CMK (cell line): Measurements from ENCODE around the gene SMIM10L2A.
"Not testable (repeated sequence)": the region's sequence is repeated elsewhere in the genome, so short reads cannot be mapped to it uniquely, and the experiment has no call there.

Source experiments
- DNase-seq: peaks from one replicate; pipeline ENCODE4 v3.0.0-alpha.2; 2010; ENCODE audit warnings: low read depth

The SMIM10L2A gene

GRCh38 chrX:135423173-135423864, 1.6 kb downstream of the SMIM10L2A start:
- not testable (repeated sequence) for DNase-seq

DNA sequence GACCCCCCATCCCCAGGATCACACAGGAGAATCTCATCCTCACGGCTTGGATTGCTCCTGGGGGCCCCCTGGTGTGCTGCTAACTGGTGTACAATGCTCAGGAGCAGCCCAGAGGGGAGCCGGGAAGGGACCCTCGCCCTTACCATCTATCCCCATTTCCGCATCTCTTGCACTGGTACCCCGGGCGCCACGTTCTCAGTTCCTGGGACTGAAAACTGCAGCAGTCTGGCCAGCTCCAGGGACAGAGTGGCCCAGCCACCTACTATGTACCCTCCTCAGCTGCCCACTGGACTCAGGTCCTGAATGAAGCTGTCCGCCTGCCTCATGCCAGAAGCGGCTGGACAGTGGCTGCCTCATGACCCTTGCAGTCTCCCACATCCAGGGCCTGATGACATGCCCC, 2.7 kb downstream of the SMIM10L2A start:
- DNase-seq: no peak

- DNase-seq: no peak
Measured at GRCh38 chrX:135425026-135425965, 3.6 kb downstream of the SMIM10L2A start.

DNA sequence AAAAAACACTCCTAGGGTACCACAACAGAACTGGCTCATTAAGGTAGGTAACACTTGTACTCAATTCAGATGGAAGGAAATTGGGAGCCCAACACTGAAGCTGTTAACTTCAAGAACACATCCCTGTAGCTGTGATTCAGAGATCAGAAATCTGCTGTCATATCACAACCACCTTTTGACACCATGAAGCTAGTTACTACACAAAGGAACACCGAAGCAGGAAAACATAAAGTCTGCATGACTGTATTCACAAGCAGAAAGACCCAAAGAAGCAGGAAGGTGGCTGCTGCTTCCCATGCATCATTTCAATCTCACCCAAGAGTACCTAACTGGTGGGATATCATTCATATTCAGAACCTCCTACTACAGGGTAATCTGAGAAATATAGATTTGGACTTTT, 7.7 kb downstream of the SMIM10L2A start:
- no peak for DNase-seq

DNA sequence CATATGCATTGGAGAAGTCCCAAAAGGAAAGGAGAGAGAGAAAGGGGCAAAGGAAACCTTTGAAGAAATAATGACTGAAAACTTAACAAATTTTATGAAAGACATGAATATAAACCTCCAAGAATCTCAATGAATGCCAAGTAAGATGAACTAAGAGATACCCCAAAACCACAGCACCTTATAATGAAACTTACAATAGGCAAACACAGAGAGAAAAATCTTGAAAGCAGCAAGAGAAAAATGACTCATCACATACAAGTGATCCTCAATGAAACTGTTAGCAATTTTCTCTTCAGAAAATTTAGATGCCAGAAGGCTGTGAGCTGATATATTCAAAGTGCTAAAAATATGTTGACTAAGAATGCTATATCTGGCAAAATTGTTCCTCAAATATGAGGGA, 10.1 kb downstream of the SMIM10L2A start:
- DNase-seq: no peak

DNA sequence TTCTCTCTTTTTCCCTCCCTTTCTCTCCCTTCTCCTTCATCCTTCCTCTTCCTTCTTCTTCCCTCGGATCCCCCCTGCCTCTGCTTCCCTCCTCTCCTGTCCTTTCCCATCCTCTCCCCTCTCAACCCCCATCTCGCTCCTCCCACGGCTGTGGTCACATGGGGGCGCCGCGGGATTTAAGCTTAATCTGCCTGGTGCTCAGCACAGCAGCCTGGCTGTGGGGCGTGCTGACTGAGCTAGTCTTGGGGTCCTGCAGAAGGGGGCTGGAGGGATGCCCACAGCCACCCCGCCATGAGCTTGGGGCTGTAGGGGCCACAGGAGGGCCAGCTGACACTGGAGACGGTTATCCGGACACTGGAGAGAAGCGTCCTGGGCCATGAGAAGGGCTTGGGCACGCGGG, 10.7 kb downstream of the SMIM10L2A start:
- DNase-seq: no peak

DNA sequence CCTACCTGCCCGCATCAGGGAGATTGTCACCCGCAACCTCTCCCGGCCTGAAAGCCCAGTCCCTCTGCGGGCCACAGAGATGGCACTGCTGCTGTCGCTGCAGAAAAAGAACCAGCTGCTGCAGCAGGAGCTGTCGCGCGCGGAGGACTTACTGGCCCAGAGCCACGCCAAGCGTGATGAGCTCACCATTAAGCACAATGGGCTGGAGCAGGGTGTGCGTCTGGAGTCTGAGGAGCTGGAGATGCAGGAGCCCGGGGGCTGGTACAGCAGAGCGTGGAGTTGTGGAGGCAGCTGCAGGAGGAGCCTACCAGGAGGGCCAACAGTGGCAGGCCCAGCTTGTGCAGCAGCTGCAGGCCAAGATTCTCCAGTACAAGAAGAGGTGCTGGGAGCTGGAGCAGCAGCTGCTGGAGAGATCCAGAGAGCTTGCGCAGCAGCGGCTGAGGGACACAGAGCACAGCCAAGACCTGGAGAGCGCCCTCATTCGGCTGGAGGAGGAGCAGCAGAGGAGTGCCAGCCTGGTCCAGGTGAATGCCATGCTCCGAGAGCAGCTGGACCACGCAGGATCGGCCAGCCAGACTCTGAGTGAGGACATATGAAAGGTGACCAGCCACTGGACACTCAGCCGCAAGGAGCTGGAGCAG, 11.3 kb downstream of the SMIM10L2A start:
- DNase-seq: no peak

- no peak for DNase-seq
Measured at GRCh38 chrX:135433531-135434257, 11.9 kb downstream of the SMIM10L2A start.

GRCh38 chrX:135434258-135435138, 12.8 kb downstream of the SMIM10L2A start:
- DNase-seq: no peak

DNA sequence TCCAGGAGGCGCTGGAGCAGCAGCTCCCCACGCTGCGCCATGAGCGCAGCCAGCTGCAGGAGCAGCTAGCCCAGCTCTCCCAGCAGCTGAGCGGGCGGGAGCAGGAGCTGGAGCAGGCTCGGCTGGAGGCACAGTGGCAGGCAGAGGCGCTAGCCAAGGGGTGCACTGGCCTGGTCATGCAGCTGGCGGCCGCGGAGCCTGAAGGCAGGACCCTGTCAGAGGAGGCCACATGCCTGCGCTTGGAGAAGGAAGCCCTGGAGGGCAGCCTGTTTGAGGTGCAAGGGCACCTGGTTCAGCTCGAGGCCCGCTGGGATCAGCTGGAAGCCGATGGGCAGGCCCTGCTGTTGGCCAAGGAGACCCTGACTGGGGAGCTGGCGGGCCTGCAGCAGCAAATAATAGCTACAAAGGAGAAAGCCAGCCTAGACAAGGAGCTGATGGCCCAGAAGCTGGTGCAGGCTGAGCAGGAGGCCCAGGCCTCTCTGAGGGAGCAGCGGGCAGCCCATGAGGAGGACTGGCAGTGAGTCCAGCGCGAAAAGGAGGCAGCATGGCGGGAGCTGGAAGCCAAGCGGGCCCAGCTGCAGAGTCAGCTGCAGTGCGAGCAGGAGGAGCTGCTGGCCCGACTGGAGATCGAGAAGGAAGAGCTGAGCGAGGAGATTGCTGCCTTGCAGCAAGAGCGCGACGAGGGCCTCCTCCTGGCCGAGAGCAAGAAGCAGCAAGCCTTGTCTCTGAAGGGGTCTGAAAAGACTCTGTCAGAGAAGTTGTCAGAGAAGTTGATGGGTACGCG, 13.6 kb downstream of the SMIM10L2A start:
- no peak for DNase-seq

DNA sequence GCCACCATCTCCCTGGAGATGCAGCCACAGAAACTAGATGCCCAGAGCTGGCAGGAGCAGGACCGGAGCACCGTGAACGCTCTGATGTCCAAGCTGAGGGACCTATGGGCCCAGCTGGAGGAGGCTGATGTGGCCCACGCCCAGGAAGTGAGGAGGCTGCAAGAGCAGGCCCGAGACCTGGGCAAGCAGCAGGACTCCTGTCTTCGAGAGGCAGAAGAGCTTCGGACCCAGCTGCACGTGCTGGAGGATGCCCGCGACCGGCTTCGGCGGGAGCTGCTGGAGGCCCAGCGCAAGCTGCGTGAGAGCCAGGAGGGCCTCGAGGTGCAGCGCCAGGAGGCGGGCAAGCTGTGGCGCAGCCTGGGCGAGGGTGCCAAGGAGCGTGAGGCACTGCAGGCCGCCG, 14.2 kb downstream of the SMIM10L2A start:
- DNase-seq: no peak

GRCh38 chrX:135436456-135436855, 14.7 kb downstream of the SMIM10L2A start:
- DNase-seq: no peak

- no peak for DNase-seq
Measured at GRCh38 chrX:135436966-135437866, 15.5 kb downstream of the SMIM10L2A start.

- DNase-seq: no peak
Measured at GRCh38 chrX:135437867-135438733, 16.4 kb downstream of the SMIM10L2A start.

GRCh38 chrX:135438734-135439043, 16.9 kb downstream of the SMIM10L2A start:
- no peak for DNase-seq

DNA sequence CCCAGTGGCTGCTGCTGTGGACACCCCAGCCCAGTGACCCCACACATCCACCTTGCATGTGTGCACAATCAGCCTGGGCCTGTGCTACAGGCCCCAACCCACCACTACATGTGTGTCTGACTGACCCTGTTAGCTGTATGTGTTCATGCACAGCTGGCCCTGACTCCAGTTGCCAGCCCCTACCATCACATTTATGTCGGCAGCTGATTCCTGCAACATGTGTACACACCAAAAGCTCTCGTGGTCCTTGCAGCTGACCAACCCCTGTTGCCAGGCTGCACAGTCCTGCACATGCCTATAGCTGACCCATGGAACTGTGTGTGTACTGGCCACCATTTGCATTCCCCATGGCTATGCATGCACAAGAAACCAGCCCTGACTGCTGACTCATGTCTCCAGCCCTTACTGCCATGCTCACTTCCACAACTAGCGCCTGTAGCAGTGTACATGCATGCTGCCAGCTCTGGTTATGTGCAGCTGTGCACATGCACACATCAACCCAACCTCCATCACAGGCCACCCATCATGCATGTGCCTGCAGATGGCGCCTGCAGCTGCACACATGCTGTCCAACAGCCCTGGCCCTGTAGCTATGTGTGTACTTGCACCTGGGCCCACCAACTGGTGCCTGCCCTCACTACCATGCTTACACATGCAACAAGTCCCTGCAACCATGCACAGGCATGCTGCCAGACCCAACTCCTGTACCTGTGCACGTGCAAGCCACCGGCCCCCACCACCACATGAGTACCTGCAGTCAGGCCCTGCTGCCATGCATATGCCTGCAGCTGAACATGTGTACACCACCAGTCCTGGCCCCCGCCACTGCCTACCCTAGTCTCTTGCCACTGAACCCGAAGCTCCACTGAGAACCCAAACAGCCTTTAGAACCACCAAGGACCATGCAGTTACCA, 28.1 kb downstream of the SMIM10L2A start:
- DNase-seq: no peak

GRCh38 chrX:135453381-135453780, 31.6 kb downstream of the SMIM10L2A start:
- no peak for DNase-seq
